GM12878 (cell line): Measurements from ENCODE around the gene SIRPD.
"Not testable (repeated sequence)": the region's sequence is repeated elsewhere in the genome, so short reads cannot be mapped to it uniquely, and the experiment has no call there.

ENCODE experiments used
- BCL11A ChIP-seq: IDR thresholded peaks from 2 replicates; pipeline ENCODE4 v1.6.1; 2011; ENCODE audit warnings: low read depth, low read length
- EZH2 ChIP-seq: IDR thresholded peaks from 2 replicates; pipeline ENCODE4 v1.6.1; 2012; ENCODE audit warnings: low read depth, mild to moderate bottlenecking, control low read depth, inconsistent platforms, low read length, borderline replicate concordance; ENCODE audit not compliant: control insufficient read depth
- PAX5 ChIP-seq: IDR thresholded peaks from 2 replicates; pipeline ENCODE4 v1.6.1; 2011; ENCODE audit warnings: low read depth, low read length, borderline replicate concordance
- POLR2A ChIP-seq: IDR thresholded peaks from 2 replicates; pipeline ENCODE4 v1.6.1; 2011; ENCODE audit warnings: low read depth, mild to moderate bottlenecking, low read length
- POLR2AphosphoS5 ChIP-seq: IDR thresholded peaks from 2 replicates; pipeline ENCODE4 v1.6.1; 2011; ENCODE audit warnings: mild to moderate bottlenecking, low read length, inconsistent platforms
- PRDM15 ChIP-seq: fragments of 450-650 bp; formaldehyde crosslinking; IDR thresholded peaks from 2 replicates; pipeline ENCODE4 v1.4.0; 2020; ENCODE audit warnings: mild to moderate bottlenecking, moderate library complexity
- RCOR1 ChIP-seq: conservative IDR thresholded peaks from 2 replicates; pipeline ENCODE4 v1.6.1; 2012; ENCODE audit warnings: low read depth, low read length, improper control_type of control experiment
- RELA ChIP-seq: fragments of 450-650 bp; IDR thresholded peaks from 2 replicates; pipeline ENCODE4 v1.8.0; 2014; ENCODE audit warnings: borderline replicate concordance; ENCODE audit not compliant: partially characterized antibody
- SP1 ChIP-seq: IDR thresholded peaks from one replicate; pipeline ENCODE4 v1.6.1; 2011; ENCODE audit warnings: low read depth, low read length
- ZNF592 ChIP-seq: fragments of 450-650 bp; IDR thresholded peaks from 2 replicates; pipeline ENCODE4 v1.6.1; 2017; ENCODE audit warnings: mild to moderate bottlenecking, moderate library complexity
- TF ChIP-seq, protein P1 (sequence below), 3 experiments: IDR thresholded peaks in 2 of 3; conservative IDR thresholded peaks in 1 of 3; 2 replicates each; pipeline ENCODE4 v1.5.1; 2011; ENCODE audit warnings: low read depth in 3 of 3, low read length in 3 of 3, mild to moderate bottlenecking in 3 of 3, control low read depth in 2 of 3, moderate library complexity in 2 of 3, inconsistent platforms in 1 of 3, mixed read lengths in 1 of 3; ENCODE audit not compliant: control insufficient read depth in 2 of 3, insufficient read depth in 1 of 3; ENCODE audit errors: extremely low read depth in 1 of 3
- TF ChIP-seq, protein P2 (sequence below): IDR thresholded peaks from 2 replicates; pipeline ENCODE4 v1.6.1; 2012; ENCODE audit warnings: low read depth, low read length, improper control_type of control experiment

DNA sequence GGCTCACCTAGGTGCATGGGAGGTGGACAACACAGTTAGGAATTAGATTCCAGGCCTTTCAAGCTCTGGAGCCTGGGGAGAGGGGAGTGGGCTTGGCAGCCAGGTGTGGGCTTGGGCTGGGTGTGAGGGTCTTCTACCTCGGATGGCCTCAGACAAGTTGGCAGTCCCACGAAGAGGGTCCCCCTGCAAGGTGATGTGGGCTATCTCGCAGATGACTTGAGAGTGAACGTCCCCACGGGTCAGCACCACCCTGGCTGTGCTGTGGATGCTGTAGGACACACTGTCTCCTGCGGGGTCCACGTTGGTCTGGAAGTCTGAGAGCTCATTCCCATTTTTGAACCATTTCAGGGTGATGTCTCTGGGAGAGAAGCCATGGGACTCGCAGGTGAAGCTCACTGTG, 14.1 kb upstream of the SIRPD start:
- not testable (repeated sequence) for TF ChIP-seq BCL11A; SP1; POLR2AphosphoS5; RELA; PRDM15 (CRISPR knock-in tag); POLR2A; ZNF592; EZH2; RCOR1; PAX5
- TF ChIP-seq, protein P1, sequence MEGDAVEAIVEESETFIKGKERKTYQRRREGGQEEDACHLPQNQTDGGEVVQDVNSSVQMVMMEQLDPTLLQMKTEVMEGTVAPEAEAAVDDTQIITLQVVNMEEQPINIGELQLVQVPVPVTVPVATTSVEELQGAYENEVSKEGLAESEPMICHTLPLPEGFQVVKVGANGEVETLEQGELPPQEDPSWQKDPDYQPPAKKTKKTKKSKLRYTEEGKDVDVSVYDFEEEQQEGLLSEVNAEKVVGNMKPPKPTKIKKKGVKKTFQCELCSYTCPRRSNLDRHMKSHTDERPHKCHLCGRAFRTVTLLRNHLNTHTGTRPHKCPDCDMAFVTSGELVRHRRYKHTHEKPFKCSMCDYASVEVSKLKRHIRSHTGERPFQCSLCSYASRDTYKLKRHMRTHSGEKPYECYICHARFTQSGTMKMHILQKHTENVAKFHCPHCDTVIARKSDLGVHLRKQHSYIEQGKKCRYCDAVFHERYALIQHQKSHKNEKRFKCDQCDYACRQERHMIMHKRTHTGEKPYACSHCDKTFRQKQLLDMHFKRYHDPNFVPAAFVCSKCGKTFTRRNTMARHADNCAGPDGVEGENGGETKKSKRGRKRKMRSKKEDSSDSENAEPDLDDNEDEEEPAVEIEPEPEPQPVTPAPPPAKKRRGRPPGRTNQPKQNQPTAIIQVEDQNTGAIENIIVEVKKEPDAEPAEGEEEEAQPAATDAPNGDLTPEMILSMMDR (IDR thresholded peaks at IDR 0.05 in 2 of 3, conservative IDR thresholded peaks at IDR 0.05 in 1 of 3; ENCODE audit: control insufficient read depth in 2 of 3, extremely low read depth in 1 of 3, insufficient read depth in 1 of 3, low read depth in 3 of 3, low read length in 3 of 3): not testable (repeated sequence)
- TF ChIP-seq, protein P2, sequence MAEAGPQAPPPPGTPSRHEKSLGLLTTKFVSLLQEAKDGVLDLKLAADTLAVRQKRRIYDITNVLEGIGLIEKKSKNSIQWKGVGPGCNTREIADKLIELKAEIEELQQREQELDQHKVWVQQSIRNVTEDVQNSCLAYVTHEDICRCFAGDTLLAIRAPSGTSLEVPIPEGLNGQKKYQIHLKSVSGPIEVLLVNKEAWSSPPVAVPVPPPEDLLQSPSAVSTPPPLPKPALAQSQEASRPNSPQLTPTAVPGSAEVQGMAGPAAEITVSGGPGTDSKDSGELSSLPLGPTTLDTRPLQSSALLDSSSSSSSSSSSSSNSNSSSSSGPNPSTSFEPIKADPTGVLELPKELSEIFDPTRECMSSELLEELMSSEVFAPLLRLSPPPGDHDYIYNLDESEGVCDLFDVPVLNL: not testable (repeated sequence)
